Measurements from ENCODE around the gene IGFBP6.

GRCh38 chr12:53074999-53075370 is 22.5 kb upstream of the IGFBP6 start:
- TF ChIP-seq POLR2A (IDR thresholded peaks at IDR 0.05; ENCODE audit: low read length) = no peak
- TF ChIP-seq GATA1 (IDR thresholded peaks at IDR 0.05; ENCODE audit: low read depth, low read length) = no peak

Data from erythroblast (primary cell).